ENCODE data around the gene HRK.

DNA sequence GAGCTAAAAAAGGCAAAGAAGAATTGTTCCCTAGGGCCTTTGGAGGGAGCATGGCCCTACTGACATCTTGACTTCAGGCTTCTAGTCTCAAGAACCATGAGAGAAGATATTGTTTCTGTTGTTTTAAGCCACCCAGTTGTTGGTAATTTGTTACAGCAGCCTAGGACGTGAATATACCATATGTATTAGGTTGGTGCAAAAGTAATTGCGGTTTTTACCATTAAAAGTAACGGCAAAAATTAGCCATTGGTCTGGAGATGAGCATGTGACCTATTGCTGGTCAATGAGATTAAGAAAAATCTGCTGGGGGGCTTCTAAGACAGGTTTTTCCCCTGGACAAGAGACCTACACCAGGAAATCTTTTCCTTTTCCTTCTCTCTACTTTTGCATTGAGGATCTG lies 9.8 kb upstream of the HRK start:
- TF ChIP-seq, protein P1, sequence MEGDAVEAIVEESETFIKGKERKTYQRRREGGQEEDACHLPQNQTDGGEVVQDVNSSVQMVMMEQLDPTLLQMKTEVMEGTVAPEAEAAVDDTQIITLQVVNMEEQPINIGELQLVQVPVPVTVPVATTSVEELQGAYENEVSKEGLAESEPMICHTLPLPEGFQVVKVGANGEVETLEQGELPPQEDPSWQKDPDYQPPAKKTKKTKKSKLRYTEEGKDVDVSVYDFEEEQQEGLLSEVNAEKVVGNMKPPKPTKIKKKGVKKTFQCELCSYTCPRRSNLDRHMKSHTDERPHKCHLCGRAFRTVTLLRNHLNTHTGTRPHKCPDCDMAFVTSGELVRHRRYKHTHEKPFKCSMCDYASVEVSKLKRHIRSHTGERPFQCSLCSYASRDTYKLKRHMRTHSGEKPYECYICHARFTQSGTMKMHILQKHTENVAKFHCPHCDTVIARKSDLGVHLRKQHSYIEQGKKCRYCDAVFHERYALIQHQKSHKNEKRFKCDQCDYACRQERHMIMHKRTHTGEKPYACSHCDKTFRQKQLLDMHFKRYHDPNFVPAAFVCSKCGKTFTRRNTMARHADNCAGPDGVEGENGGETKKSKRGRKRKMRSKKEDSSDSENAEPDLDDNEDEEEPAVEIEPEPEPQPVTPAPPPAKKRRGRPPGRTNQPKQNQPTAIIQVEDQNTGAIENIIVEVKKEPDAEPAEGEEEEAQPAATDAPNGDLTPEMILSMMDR (conservative IDR thresholded peaks at IDR 0.05), result no peak
- no peak for TF ChIP-seq EZH2 (IDR thresholded peaks at IDR 0.05; ENCODE audit: low read depth)

Data from PC-9 (cell line).